ENCODE measurements around the gene AKAP13. TPM values are rescaled to one million over a fixed set of nuclear protein-coding genes. Genes with fewer than 3 reads are reported as not detected.

Gene AKAP13
- total RNA-seq, 1 donor from 2014 or later, result 114 TPM

DNA sequence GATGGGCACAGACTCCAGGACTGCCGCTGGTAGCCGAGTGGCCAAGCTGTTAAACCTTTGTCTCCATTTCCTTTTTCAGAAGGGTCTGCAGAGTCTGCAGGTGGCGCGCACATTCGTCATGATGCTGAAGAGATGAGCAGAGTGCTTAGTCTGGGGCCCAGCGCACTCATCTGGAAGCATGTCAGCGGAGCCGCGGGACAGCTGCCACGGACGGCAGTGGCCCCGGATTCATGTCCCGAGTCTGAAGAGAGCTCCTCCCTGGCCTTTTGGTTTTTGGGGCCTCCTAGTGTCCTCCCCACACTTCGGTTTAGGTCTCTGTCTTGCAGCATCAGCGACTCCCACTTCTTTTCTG lies 371.7 kb downstream of the AKAP13 start:
- TF ChIP-seq, protein P1, sequence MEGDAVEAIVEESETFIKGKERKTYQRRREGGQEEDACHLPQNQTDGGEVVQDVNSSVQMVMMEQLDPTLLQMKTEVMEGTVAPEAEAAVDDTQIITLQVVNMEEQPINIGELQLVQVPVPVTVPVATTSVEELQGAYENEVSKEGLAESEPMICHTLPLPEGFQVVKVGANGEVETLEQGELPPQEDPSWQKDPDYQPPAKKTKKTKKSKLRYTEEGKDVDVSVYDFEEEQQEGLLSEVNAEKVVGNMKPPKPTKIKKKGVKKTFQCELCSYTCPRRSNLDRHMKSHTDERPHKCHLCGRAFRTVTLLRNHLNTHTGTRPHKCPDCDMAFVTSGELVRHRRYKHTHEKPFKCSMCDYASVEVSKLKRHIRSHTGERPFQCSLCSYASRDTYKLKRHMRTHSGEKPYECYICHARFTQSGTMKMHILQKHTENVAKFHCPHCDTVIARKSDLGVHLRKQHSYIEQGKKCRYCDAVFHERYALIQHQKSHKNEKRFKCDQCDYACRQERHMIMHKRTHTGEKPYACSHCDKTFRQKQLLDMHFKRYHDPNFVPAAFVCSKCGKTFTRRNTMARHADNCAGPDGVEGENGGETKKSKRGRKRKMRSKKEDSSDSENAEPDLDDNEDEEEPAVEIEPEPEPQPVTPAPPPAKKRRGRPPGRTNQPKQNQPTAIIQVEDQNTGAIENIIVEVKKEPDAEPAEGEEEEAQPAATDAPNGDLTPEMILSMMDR (IDR thresholded peaks at IDR 0.05; ENCODE audit: unreplicated experiment), result no peak
- peaks cover 13% of the 10 kb centered on the region for H3K36me3 Mint-ChIP-seq (ENCODE audit: insufficient read depth)
- no peak for DNase-seq (ENCODE audit: low spot score, unreplicated experiment)
- H3K27ac Mint-ChIP-seq, result peak overlapping the region; percentile 41
- H3K4me3 Mint-ChIP-seq (ENCODE audit: low read depth), result no peak overlapping the region
- no peaks in the 10 kb centered on the region for H3K27me3 Mint-ChIP-seq
- H3K4me1 Mint-ChIP-seq (ENCODE audit: low read depth), result peaks cover 4% of the 10 kb centered on the region
- no peaks in the 10 kb centered on the region for H3K9me3 Mint-ChIP-seq (ENCODE audit: low read depth)

DNA sequence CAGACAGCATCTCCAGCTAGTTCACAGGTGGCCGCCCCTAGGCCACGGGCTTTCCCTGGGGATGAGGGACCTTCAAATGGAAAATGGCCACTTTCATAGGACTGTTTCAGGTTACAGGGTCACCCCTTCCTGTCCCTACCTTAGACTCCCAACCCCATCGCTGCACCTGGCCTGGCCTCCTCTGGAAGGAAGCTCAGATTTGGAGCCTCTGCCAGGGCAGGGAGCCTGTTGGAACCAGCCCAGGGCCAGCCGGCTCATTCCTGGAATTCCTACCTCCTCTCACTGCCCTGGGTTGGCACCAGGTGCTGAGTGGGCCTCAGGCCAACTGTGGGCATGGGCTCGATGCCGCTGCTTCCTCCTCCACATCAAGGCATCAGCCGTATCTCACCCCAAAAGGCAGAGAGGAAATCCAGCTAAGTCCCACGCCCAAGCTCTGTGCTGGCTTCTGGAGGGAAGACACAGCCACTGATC lies 372.1 kb downstream of the AKAP13 start:
- DNase-seq (ENCODE audit: low spot score, unreplicated experiment), result no peak
- peaks cover 10% of the 10 kb centered on the region for H3K36me3 Mint-ChIP-seq (ENCODE audit: insufficient read depth)

DNA sequence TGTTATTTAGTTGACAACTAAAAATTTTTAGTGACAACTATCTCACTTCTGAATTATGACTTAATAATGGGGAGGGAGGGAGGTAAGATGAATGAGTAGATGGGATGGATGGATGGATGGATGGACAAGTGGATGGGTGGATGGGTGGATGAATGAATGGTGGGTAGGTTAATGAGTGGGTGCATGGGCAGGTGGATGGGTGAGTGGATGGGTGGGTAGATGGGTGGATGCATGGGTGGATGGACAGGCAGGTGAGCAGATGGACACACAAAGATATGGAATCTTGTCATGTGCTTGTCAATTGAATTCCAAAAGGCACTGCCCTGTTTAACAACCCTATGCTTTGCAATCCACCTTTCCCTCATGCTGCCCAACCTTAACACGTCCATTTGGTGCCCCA lies 372.9 kb downstream of the AKAP13 start:
- H3K27me3 Mint-ChIP-seq, result no peaks in the 10 kb centered on the region
- TF ChIP-seq, protein P1 (IDR thresholded peaks at IDR 0.05; ENCODE audit: unreplicated experiment), result no peak
- no peak for DNase-seq (ENCODE audit: low spot score, unreplicated experiment)
- peaks cover 11% of the 10 kb centered on the region for H3K36me3 Mint-ChIP-seq (ENCODE audit: insufficient read depth)
- no peak overlapping the region for H3K27ac Mint-ChIP-seq
- H3K4me3 Mint-ChIP-seq (ENCODE audit: low read depth), result no peak overlapping the region
- peaks cover 4% of the 10 kb centered on the region for H3K4me1 Mint-ChIP-seq (ENCODE audit: low read depth)
- no peaks in the 10 kb centered on the region for H3K9me3 Mint-ChIP-seq (ENCODE audit: low read depth)

More for the DNA sequence above, 372.1 kb downstream of the AKAP13 start:
- Mint-ChIP-seq H3K27ac (peak overlapping the region; percentile 84), H3K4me3 (ENCODE audit: low read depth) (no peak overlapping the region), H3K27me3 (no peaks in the 10 kb centered on the region), H3K4me1 (ENCODE audit: low read depth) (peaks cover 4% of the 10 kb centered on the region), H3K9me3 (ENCODE audit: low read depth) (no peaks in the 10 kb centered on the region)
- TF ChIP-seq, protein P1 (IDR thresholded peaks at IDR 0.05; ENCODE audit: unreplicated experiment), result no peak

DNA sequence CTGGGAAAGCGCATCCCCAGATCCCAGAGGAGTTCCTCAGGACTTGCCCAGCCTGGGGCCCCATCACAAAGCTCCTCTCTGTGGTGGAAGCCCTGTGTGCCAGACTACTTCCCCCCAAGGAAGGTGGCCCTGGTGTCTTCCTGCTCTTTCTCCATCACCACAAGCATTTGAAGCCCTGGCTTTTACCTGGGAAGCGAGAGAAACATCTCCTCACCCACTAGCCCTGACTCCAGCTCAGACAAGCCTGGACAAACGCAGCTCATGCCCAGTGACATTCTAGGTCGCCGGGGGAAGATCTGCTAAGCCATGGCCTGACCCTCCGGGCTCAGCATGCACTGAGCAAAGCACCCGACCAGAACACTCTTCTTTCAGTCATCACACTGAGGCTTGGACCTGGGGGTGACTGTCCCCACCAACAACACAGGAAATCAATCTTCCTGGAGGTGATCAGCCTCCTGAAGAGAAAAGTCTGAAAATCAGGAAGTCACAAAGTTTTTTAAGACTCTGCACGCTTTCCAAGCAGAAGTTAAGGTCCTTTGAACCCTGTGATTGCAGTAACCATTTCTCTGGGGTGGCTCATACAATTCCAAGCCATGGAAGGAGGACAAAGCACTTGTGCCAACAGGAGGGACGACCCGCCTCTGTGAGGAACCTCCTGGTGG lies 373.5 kb downstream of the AKAP13 start:
- H3K4me3 Mint-ChIP-seq (ENCODE audit: low read depth), result no peak overlapping the region
- no peak overlapping the region for H3K27ac Mint-ChIP-seq
- TF ChIP-seq, protein P1 (IDR thresholded peaks at IDR 0.05; ENCODE audit: unreplicated experiment), result no peak
- H3K36me3 Mint-ChIP-seq (ENCODE audit: insufficient read depth), result peaks cover 12% of the 10 kb centered on the region
- H3K4me1 Mint-ChIP-seq (ENCODE audit: low read depth), result peaks cover 4% of the 10 kb centered on the region
- no peaks in the 10 kb centered on the region for H3K9me3 Mint-ChIP-seq (ENCODE audit: low read depth)
- no peaks in the 10 kb centered on the region for H3K27me3 Mint-ChIP-seq
- DNase-seq (ENCODE audit: low spot score, unreplicated experiment), result no peak

DNA sequence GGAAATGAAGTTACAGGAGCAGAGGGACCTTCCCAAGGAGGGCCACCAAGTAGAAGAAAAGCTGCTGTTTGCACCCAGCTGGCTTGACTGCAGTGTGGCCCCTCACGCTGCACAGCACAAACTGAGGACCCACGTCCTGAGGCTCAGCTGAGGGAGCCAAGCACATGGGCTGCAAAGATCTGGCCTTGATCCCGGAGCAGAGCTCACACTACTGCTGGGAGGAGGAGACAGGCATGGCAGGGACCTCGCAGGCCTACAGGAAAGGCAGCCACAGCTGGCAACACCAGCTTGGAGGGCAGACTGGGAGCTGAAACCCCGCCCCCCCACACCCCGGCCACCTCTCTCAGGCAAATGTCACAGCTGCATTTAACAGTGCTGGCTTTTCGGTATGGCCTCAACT lies 374.6 kb downstream of the AKAP13 start:
- Mint-ChIP-seq H3K27me3 (no peaks in the 10 kb centered on the region), H3K27ac (no peak overlapping the region)
- DNase-seq (ENCODE audit: low spot score, unreplicated experiment), result no peak

More for the DNA sequence above, 374.6 kb downstream of the AKAP13 start:
- TF ChIP-seq, protein P1 (IDR thresholded peaks at IDR 0.05; ENCODE audit: unreplicated experiment), result no peak
- Mint-ChIP-seq H3K4me1 (ENCODE audit: low read depth) (no peaks in the 10 kb centered on the region), H3K36me3 (ENCODE audit: insufficient read depth) (peaks cover 11% of the 10 kb centered on the region), H3K9me3 (ENCODE audit: low read depth) (no peaks in the 10 kb centered on the region), H3K4me3 (ENCODE audit: low read depth) (no peak overlapping the region)

Measured in progenitor cell of endocrine pancreas (in vitro differentiated cells).